ENCODE results near the gene NUDT14.

Gene NUDT14

GRCh38 chr14:105172476-105172875 lies 8.6 kb downstream of the NUDT14 start:
- no peak for DNase-seq

GRCh38 chr14:105171004-105171673 lies 10.0 kb downstream of the NUDT14 start:
- no peak for DNase-seq

- no peak for DNase-seq
These were observed 11.1 kb downstream of the NUDT14 start for GRCh38 chr14:105169776-105170655.

- DNase-seq = no peak
These were observed 12.1 kb downstream of the NUDT14 start for GRCh38 chr14:105168979-105169507.

GRCh38 chr14:105168496-105168978 lies 12.6 kb downstream of the NUDT14 start, which contains the start of gene JAG2:
JAG2 (minus strand) TSS chr14:105168776; CDS start chr14:105168420, 356 bp downstream.
- DNase-seq = no peak

GRCh38 chr14:105168093-105168420 lies 13.1 kb downstream of the NUDT14 start:
- DNase-seq = no peak

GRCh38 chr14:105167303-105168092 lies 13.6 kb downstream of the NUDT14 start:
- DNase-seq = no peak

- DNase-seq = no peak
These were observed 14.4 kb downstream of the NUDT14 start for GRCh38 chr14:105166571-105167302.

- no peak for DNase-seq
These were observed 15.2 kb downstream of the NUDT14 start for GRCh38 chr14:105165761-105166485.

GRCh38 chr14:105165134-105165704 lies 15.9 kb downstream of the NUDT14 start:
- peak; percentile 20 for DNase-seq

GRCh38 chr14:105163040-105163742 lies 17.9 kb downstream of the NUDT14 start:
- DNase-seq = no peak

GRCh38 chr14:105162669-105162979 lies 18.5 kb downstream of the NUDT14 start:
- no peak for DNase-seq

GRCh38 chr14:105161964-105162668 lies 19.0 kb downstream of the NUDT14 start:
- no peak for DNase-seq

GRCh38 chr14:105161309-105161708 lies 19.8 kb downstream of the NUDT14 start:
- no peak for DNase-seq

- no peak for DNase-seq
These were observed 20.3 kb downstream of the NUDT14 start for GRCh38 chr14:105160776-105161175.

- DNase-seq = no peak
These were observed 21.8 kb downstream of the NUDT14 start for GRCh38 chr14:105159344-105159743.

GRCh38 chr14:105158794-105159193 lies 22.3 kb downstream of the NUDT14 start:
- no peak for DNase-seq

GRCh38 chr14:105157872-105158271 lies 23.2 kb downstream of the NUDT14 start:
- no peak for DNase-seq

GRCh38 chr14:105156414-105157375 lies 24.4 kb downstream of the NUDT14 start:
- no peak for DNase-seq

Data from DMS 273 treated with DMSO at 0.1 percent for 48 hours (cell line).